HEK293 (cell line): ENCODE measurements around the gene MLEC.

Source experiments
- CTCF ChIP-seq: fragments of 450-650 bp; formaldehyde crosslinking; IDR thresholded peaks from 2 replicates; pipeline ENCODE4 v1.5.1; 2016; ENCODE audit warnings: missing biosample characterization, missing genetic modification characterization
- ELK4 ChIP-seq: IDR thresholded peaks from 2 replicates; pipeline ENCODE4 v1.6.1; 2011; ENCODE audit warnings: mild to moderate bottlenecking, low read depth, low read length, borderline replicate concordance
- SP7 ChIP-seq: fragments of 450-650 bp; formaldehyde crosslinking; IDR thresholded peaks from 2 replicates; pipeline ENCODE4 v1.5.1; 2016; ENCODE audit warnings: missing biosample characterization, missing genetic modification characterization
- TCF7L2 ChIP-seq: IDR thresholded peaks from 2 replicates; pipeline ENCODE4 v1.6.1; 2011; ENCODE audit warnings: low read depth, mild to moderate bottlenecking, inconsistent platforms, low read length, moderate library complexity, borderline replicate concordance
- ZBTB8A ChIP-seq: fragments of 450-650 bp; formaldehyde crosslinking; IDR thresholded peaks from 2 replicates; pipeline ENCODE4 v1.5.1; 2016; ENCODE audit warnings: missing biosample characterization, missing genetic modification characterization
- ZNF121 ChIP-seq: fragments of 450-650 bp; formaldehyde crosslinking; IDR thresholded peaks from 2 replicates; pipeline ENCODE4 v1.5.1; 2016; ENCODE audit warnings: missing biosample characterization, missing genetic modification characterization
- ZNF138 ChIP-seq: fragments of 450-650 bp; formaldehyde crosslinking; IDR thresholded peaks from 2 replicates; pipeline ENCODE4 v1.5.1; 2016; ENCODE audit warnings: missing biosample characterization, missing genetic modification characterization, borderline replicate concordance
- ZNF274 ChIP-seq, 2 experiments: fragments of 200-500 bp in 1 of 2; fragments of 450-650 bp in 1 of 2; sonication (Bioruptor generic) in 1 of 2; formaldehyde crosslinking in 1 of 2; IDR thresholded peaks; 2 replicates each; pipeline versions ENCODE4 v1.5.1 to v1.6.1; 2014 to 2016; ENCODE audit warnings: borderline replicate concordance in 1 of 2, inconsistent platforms in 1 of 2, low read length in 1 of 2, missing biosample characterization in 1 of 2, missing genetic modification characterization in 1 of 2
- TF ChIP-seq, protein P1 (sequence below): fragments of 450-650 bp; formaldehyde crosslinking; IDR thresholded peaks from 2 replicates; pipeline ENCODE4 v1.5.1; 2017; ENCODE audit warnings: missing biosample characterization, mild to moderate bottlenecking, missing genetic modification characterization, moderate library complexity
- TF ChIP-seq, protein P2 (sequence below): fragments of 450-650 bp; formaldehyde crosslinking; IDR thresholded peaks from 2 replicates; pipeline ENCODE4 v1.5.1; 2016; ENCODE audit warnings: missing biosample characterization, missing genetic modification characterization
- TF ChIP-seq, protein P3 (sequence below): fragments of 450-650 bp; formaldehyde crosslinking; IDR thresholded peaks from 2 replicates; pipeline ENCODE4 v1.5.0; 2017; ENCODE audit warnings: missing biosample characterization, missing genetic modification characterization, borderline replicate concordance
- TF ChIP-seq, protein P4 (sequence below): fragments of 450-650 bp; IDR thresholded peaks from 2 replicates; pipeline ENCODE4 v1.5.1; 2018; ENCODE audit warnings: missing biosample characterization, missing genetic modification characterization

GRCh38 chr12:120678572-120678971 is 8.4 kb upstream of the MLEC start:
- TF ChIP-seq ELK4: no peak
- TF ChIP-seq, protein P1, sequence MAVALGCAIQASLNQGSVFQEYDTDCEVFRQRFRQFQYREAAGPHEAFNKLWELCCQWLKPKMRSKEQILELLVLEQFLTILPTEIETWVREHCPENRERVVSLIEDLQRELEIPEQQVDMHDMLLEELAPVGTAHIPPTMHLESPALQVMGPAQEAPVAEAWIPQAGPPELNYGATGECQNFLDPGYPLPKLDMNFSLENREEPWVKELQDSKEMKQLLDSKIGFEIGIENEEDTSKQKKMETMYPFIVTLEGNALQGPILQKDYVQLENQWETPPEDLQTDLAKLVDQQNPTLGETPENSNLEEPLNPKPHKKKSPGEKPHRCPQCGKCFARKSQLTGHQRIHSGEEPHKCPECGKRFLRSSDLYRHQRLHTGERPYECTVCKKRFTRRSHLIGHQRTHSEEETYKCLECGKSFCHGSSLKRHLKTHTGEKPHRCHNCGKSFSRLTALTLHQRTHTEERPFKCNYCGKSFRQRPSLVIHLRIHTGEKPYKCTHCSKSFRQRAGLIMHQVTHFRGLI: no peak
- no peak for TF ChIP-seq CTCF (tag by site-specific recombination)
- TF ChIP-seq, protein P2, sequence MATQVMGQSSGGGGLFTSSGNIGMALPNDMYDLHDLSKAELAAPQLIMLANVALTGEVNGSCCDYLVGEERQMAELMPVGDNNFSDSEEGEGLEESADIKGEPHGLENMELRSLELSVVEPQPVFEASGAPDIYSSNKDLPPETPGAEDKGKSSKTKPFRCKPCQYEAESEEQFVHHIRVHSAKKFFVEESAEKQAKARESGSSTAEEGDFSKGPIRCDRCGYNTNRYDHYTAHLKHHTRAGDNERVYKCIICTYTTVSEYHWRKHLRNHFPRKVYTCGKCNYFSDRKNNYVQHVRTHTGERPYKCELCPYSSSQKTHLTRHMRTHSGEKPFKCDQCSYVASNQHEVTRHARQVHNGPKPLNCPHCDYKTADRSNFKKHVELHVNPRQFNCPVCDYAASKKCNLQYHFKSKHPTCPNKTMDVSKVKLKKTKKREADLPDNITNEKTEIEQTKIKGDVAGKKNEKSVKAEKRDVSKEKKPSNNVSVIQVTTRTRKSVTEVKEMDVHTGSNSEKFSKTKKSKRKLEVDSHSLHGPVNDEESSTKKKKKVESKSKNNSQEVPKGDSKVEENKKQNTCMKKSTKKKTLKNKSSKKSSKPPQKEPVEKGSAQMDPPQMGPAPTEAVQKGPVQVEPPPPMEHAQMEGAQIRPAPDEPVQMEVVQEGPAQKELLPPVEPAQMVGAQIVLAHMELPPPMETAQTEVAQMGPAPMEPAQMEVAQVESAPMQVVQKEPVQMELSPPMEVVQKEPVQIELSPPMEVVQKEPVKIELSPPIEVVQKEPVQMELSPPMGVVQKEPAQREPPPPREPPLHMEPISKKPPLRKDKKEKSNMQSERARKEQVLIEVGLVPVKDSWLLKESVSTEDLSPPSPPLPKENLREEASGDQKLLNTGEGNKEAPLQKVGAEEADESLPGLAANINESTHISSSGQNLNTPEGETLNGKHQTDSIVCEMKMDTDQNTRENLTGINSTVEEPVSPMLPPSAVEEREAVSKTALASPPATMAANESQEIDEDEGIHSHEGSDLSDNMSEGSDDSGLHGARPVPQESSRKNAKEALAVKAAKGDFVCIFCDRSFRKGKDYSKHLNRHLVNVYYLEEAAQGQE (tag by site-specific recombination): no peak
- TF ChIP-seq, protein P3, sequence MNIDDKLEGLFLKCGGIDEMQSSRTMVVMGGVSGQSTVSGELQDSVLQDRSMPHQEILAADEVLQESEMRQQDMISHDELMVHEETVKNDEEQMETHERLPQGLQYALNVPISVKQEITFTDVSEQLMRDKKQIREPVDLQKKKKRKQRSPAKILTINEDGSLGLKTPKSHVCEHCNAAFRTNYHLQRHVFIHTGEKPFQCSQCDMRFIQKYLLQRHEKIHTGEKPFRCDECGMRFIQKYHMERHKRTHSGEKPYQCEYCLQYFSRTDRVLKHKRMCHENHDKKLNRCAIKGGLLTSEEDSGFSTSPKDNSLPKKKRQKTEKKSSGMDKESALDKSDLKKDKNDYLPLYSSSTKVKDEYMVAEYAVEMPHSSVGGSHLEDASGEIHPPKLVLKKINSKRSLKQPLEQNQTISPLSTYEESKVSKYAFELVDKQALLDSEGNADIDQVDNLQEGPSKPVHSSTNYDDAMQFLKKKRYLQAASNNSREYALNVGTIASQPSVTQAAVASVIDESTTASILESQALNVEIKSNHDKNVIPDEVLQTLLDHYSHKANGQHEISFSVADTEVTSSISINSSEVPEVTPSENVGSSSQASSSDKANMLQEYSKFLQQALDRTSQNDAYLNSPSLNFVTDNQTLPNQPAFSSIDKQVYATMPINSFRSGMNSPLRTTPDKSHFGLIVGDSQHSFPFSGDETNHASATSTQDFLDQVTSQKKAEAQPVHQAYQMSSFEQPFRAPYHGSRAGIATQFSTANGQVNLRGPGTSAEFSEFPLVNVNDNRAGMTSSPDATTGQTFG (tag by site-specific recombination): no peak
- TF ChIP-seq ZNF121 (tag by site-specific recombination): no peak
- TF ChIP-seq ZBTB8A (tag by site-specific recombination): no peak
- TF ChIP-seq TCF7L2: no peak
- TF ChIP-seq, protein P4, sequence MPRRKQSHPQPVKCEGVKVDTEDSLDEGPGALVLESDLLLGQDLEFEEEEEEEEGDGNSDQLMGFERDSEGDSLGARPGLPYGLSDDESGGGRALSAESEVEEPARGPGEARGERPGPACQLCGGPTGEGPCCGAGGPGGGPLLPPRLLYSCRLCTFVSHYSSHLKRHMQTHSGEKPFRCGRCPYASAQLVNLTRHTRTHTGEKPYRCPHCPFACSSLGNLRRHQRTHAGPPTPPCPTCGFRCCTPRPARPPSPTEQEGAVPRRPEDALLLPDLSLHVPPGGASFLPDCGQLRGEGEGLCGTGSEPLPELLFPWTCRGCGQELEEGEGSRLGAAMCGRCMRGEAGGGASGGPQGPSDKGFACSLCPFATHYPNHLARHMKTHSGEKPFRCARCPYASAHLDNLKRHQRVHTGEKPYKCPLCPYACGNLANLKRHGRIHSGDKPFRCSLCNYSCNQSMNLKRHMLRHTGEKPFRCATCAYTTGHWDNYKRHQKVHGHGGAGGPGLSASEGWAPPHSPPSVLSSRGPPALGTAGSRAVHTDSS (tag by site-specific recombination): no peak
- TF ChIP-seq ZNF274 (IDR thresholded peaks at IDR 0.05; ENCODE audit: low read length): no peak
- no peak for TF ChIP-seq ZNF274 (tag by site-specific recombination; IDR thresholded peaks at IDR 0.05; ENCODE audit: borderline replicate concordance)
- TF ChIP-seq SP7 (tag by site-specific recombination): no peak
- TF ChIP-seq ZNF138 (tag by site-specific recombination): no peak
